GM12878 (cell line): ENCODE results near the gene ITGA7. TPM values are rescaled to one million over a fixed set of nuclear protein-coding genes. Genes with fewer than 3 reads are reported as not detected.

Experiments used
- ATAC-seq: fragments of 200-7000 bp; cut with Tn5 transposase; 3 replicates; pipeline ENCODE4 v1.9.1; 2020; ENCODE audit warnings: mild to moderate bottlenecking, moderate library complexity
- BruUV-seq: library from RNA; stranded (reverse); fragments of 400-500 nt; replicated peaks from 2 replicates; lab custom pipeline; 2021; lab: Mats Ljungman, UMichigan
- CTCF ChIA-PET: fragments of 300-600 bp; sonication (Branson Sonifier 250); formaldehyde crosslinking; extraction: SDS; loops from one replicate; lab custom pipeline; 2021; ENCODE audit warnings: inconsistent platforms; lab: Yijun Ruan, JAX
- POLR2A ChIA-PET: fragments of 350-600 bp; formaldehyde crosslinking; extraction: SDS; loops from one replicate; lab custom pipeline; 2021; ENCODE audit warnings: inconsistent platforms; lab: Charles Lee
- RAD21 ChIA-PET: fragments of 300-600 bp; sonication (Branson Sonifier 250); formaldehyde crosslinking; loops from one replicate; lab custom pipeline; 2023; ENCODE audit warnings: antibody characterized with exemption; ENCODE audit not compliant: unreplicated experiment; lab: Charles Lee
- SMC1A ChIA-PET: fragments of 300-600 bp; sonication (Branson Sonifier 250); formaldehyde crosslinking; loops from one replicate; lab custom pipeline; 2023; ENCODE audit not compliant: unreplicated experiment, uncharacterized antibody; lab: Charles Lee
- DNase-seq: peaks from one replicate; pipeline ENCODE4 v3.0.0-alpha.2; 2011; ENCODE audit warnings: low read depth, low spot score
- FAIRE-seq: peaks from 3 replicates; lab custom pipeline; 2011; peaks lifted over from hg19 to GRCh38; lab: Jason Lieb, UNC
- H2AFZ ChIP-seq: 2 replicates; pipeline ENCODE4 v1.6.0; 2011; ENCODE audit warnings: low read depth, low read length, control low read depth; ENCODE audit not compliant: control insufficient read depth
- H3K27ac ChIP-seq: 2 replicates; pipeline ENCODE4 v1.5.1; 2011; ENCODE audit warnings: control low read depth; ENCODE audit not compliant: control insufficient read depth, insufficient read depth
- H3K27me3 ChIP-seq, 2 experiments: replicated peaks in 1 of 2; 2 replicates each; pipeline versions ENCODE4 v1.6.0 to v1.6.1; 2011; ENCODE audit warnings: low read length in 1 of 2; ENCODE audit not compliant: control insufficient read depth in 2 of 2, insufficient read depth in 2 of 2
- H3K36me3 ChIP-seq, 2 experiments: 2 replicates each; pipeline ENCODE4 v1.5.1; 2011; ENCODE audit warnings: low read length in 1 of 2; ENCODE audit not compliant: control insufficient read depth in 2 of 2, insufficient read depth in 2 of 2
- H3K4me1 ChIP-seq: 2 replicates; pipeline ENCODE4 v1.6.1; 2011; ENCODE audit warnings: mild to moderate bottlenecking, low read length, moderate library complexity, mixed read lengths; ENCODE audit not compliant: control insufficient read depth, insufficient read depth
- H3K4me2 ChIP-seq: 2 replicates; pipeline ENCODE4 v1.6.0; 2011; ENCODE audit warnings: control low read depth; ENCODE audit not compliant: control insufficient read depth, insufficient read depth
- H3K4me3 ChIP-seq: fragments of 200-600 bp; sonication (generic); 2 replicates; pipeline ENCODE4 v1.5.1; 2016
- H3K79me2 ChIP-seq: 2 replicates; pipeline ENCODE4 v1.6.0; 2011; ENCODE audit warnings: low read length; ENCODE audit not compliant: control insufficient read depth, insufficient read depth
- H3K9ac ChIP-seq: 2 replicates; pipeline ENCODE4 v1.8.0; 2011; ENCODE audit warnings: low read length, control low read depth, mixed read lengths; ENCODE audit not compliant: control insufficient read depth, insufficient read depth
- H3K9me3 ChIP-seq: replicated peaks from 3 replicates; pipeline ENCODE4 v1.5.1; 2011; ENCODE audit warnings: mild to moderate bottlenecking, low read length; ENCODE audit not compliant: control insufficient read depth, insufficient read depth
- H4K20me1 ChIP-seq: 2 replicates; pipeline ENCODE4 v1.6.0; 2011; ENCODE audit not compliant: control insufficient read depth, insufficient read depth
- CBX3 ChIP-seq: fragments of 200-600 bp; sonication (generic); IDR thresholded peaks from 2 replicates; pipeline ENCODE4 v1.6.1; 2016; ENCODE audit warnings: low read depth, borderline replicate concordance
- HDGF ChIP-seq: fragments of 450-650 bp; IDR thresholded peaks from 2 replicates; pipeline ENCODE4 v1.6.1; 2016; ENCODE audit warnings: antibody characterized with exemption
- KAT2A ChIP-seq: conservative IDR thresholded peaks from 2 replicates; pipeline ENCODE4 v1.6.1; 2011; ENCODE audit warnings: low read depth, low read length; ENCODE audit not compliant: control insufficient read depth
- LARP7 ChIP-seq: fragments of 450-650 bp; IDR thresholded peaks from 2 replicates; pipeline ENCODE4 v1.6.1; 2017; ENCODE audit warnings: mild to moderate bottlenecking
- NBN ChIP-seq: fragments of 450-650 bp; IDR thresholded peaks from 2 replicates; pipeline ENCODE4 v1.6.1; 2016
- PML ChIP-seq: IDR thresholded peaks from 2 replicates; pipeline ENCODE4 v1.6.1; 2012; ENCODE audit warnings: low read length, inconsistent platforms
- RAD51 ChIP-seq: fragments of 450-650 bp; IDR thresholded peaks from 2 replicates; pipeline ENCODE4 v1.6.1; 2016; ENCODE audit warnings: moderate library complexity, mild to moderate bottlenecking, inconsistent platforms
- RELA ChIP-seq: fragments of 450-650 bp; IDR thresholded peaks from 2 replicates; pipeline ENCODE4 v1.8.0; 2014; ENCODE audit warnings: borderline replicate concordance; ENCODE audit not compliant: partially characterized antibody
- SIX5 ChIP-seq: IDR thresholded peaks from 2 replicates; pipeline ENCODE4 v1.6.1; 2011; ENCODE audit warnings: mild to moderate bottlenecking, low read depth, low read length, moderate library complexity; ENCODE audit not compliant: severe bottlenecking
- SMAD5 ChIP-seq: IDR thresholded peaks from 2 replicates; pipeline ENCODE4 v1.6.1; 2016; ENCODE audit warnings: antibody characterized with exemption, low read depth
- ZNF24 ChIP-seq: fragments of 450-650 bp; IDR thresholded peaks from 2 replicates; pipeline ENCODE4 v1.6.1; 2017; ENCODE audit warnings: antibody characterized with exemption, mild to moderate bottlenecking
- WGBS: methylation state at CpG from one replicate; pipeline ENCODE4 v1.1.6; 2016; ENCODE audit warnings: low lambda C conversion rate; ENCODE audit not compliant: insufficient replicate concordance, insufficient coverage; ENCODE audit errors: missing lambda C conversion rate; 5-methylcytosine and 5-hydroxymethylcytosine counted together
- in situ Hi-C: fragments of 300-500 bp; cut with MboI; formaldehyde crosslinking; loops from 9 replicates; pipeline ENCODE4 v1.14.3; 2018; ENCODE audit warnings: mixed read lengths
- intact Hi-C: fragments of 100-400 bp; cut with micrococcal nuclease; formaldehyde crosslinking; loops from one replicate; pipeline ENCODE4 v1.14.2; 2022; ENCODE audit not compliant: unreplicated experiment
- polyA plus RNA-seq, 11 experiments: library from polyadenylated mRNA; depleted of rRNA in 4 of 11; unstranded in 6 of 11; stranded (reverse) in 5 of 11; fragments of >200 nt; fragmentation: Nextera tagmentation in 4 of 11; fragmentation: Illumina TruSeq in 1 of 11; extraction: Ambion mirVana in 4 of 11; extraction: Trizol in 1 of 11; gene quantifications; 1 replicate in 1 of 11; 2 replicates in 10 of 11; pipeline versions ENCODE4 v1.2.1 to v1.2.3, GENCODE V29; 2011 to 2016; ENCODE audit warnings: inconsistent platforms in 2 of 11, missing spikeins in 2 of 11, low read depth in 1 of 11
- total RNA-seq, 4 experiments: library from RNA; depleted of rRNA in 3 of 4; stranded (reverse); fragments of >200 nt in 3 of 4; fragmentation: Illumina TruSeq in 1 of 4; extraction: Trizol in 1 of 4; gene quantifications; 2 replicates each; pipeline versions ENCODE4 v1.2.1 to v1.2.3, GENCODE V29; 2013 to 2021
- TF ChIP-seq, protein P1 (sequence below): fragments of 450-650 bp; IDR thresholded peaks from 2 replicates; pipeline ENCODE4 v1.6.1; 2016; ENCODE audit warnings: mild to moderate bottlenecking
- TF ChIP-seq, protein P2 (sequence below): IDR thresholded peaks from 2 replicates; pipeline ENCODE4 v1.6.1; 2011; ENCODE audit warnings: low read depth, low read length, improper control_type of control experiment, borderline replicate concordance
- TF ChIP-seq, protein P3 (sequence below): fragments of 450-650 bp; IDR thresholded peaks from 2 replicates; pipeline ENCODE4 v1.6.1; 2017; ENCODE audit warnings: mild to moderate bottlenecking, moderate library complexity

Gene ITGA7
- total and polyA plus RNA-seq, 10 of the 15 experiments (the other 5 are each of a cell fraction or from before 2014, with no cell fraction given), result 0.18 to 5.1 (median 1.5) TPM

DNA sequence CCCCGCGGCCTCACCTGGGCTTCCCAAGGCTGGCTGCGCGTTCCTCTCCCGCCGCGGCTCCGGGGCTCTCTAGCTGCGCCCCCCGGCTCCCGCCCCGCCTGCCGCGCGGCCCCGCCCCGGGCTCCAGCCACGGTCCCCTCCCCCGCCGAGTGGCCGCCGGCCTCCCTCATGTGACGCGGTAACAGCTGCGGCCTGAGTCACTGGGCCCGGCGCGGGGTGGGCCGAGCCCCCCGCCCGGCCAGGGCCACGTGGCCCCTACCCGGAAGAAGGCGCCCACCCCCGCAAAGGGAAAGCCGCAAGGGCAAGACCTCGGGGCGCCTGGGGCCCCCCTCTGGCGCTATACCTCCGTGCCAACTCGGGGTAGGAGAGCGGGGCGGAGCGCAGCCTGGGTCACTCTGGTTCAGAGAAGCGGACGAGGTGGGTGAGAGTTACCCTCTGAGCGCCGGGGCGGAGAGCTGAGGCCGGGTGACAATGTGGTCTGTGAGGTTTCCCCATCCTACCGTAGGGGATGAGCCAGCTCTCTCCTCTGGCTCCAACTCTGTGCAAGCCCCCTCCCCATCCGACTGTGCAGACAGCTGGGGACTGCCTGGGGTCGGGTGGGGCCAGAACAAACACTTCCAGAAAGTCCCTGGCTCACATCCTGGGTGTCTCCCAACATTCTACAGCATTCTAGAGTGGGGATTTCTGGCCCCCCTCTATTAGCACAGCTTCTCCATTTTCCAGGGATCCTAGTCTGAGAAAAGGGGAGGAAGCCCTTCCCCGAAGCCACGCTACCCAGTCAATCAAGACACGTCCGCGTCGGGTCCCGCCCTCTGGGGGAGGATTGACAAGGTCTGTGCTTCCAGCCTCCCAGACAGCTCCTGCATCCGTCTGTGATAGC is 21.5 kb upstream of the ITGA7 start, which contains the start of gene CD63:
CD63 (minus strand) TSS at position 71 of the 880 bp plus-strand sequence. CDS start 668 bp downstream, outside the sequence.
- in situ Hi-C loops (no loop called here), intact Hi-C loops (loop anchor here (1.0 kb wide), 1 partner anchor 8 kb away; no protein-coding TSS in a partner anchor)
- peaks cover under 1 to 3% of the 10 kb centered on the region in 2 experiments; a peak in 3 of 4 replicates for H3K36me3 ChIP-seq
- peak within 1 kb of the TSS; percentile 70 for H3K4me2 ChIP-seq
- H4K20me1 ChIP-seq, result no peaks in the 10 kb centered on the region
- H3K27ac ChIP-seq, result peak within 1 kb of the TSS; percentile 68
- H3K4me1 ChIP-seq, result peaks cover 11% of the 10 kb centered on the region
- no peak for DNase-seq
- RAD21 ChIA-PET, result interaction anchor here (0.6 to 4.4 kb wide), 17 partner anchors 9 to 459 kb away, joined by 3 to 58 read pairs (median 4); partner anchors contain the start of genes BLOC1S1, ORMDL2, RAB5B and RDH5
- H3K4me3 ChIP-seq, result peak within 1 kb of the TSS; percentile 76
- H3K79me2 ChIP-seq, result peaks cover 11% of the 10 kb centered on the region
- BruUV-seq, result TSS peak; percentile 77
- WGBS, result under 1% methylated on average over 34 of the region's 61 CpGs
- H3K9me3 ChIP-seq, result no peaks in the 10 kb centered on the region
- SMC1A ChIA-PET, result interaction anchor here (0.9 to 2.7 kb wide), 15 partner anchors 9 to 312 kb away, joined by 3 to 30 read pairs (median 3); partner anchors contain the start of genes BLOC1S1, DNAJC14, ORMDL2 and RDH5
- no peaks in the 10 kb centered on the region for H3K27me3 ChIP-seq
- CTCF ChIA-PET, result interaction anchor here (0.7 to 2.9 kb wide), 19 partner anchors 9 to 631 kb away, joined by 3 to 59 read pairs (median 4); partner anchors contain the start of genes BLOC1S1, ORMDL2, RDH5 and RPL41
- peak; percentile 79 for ATAC-seq
- peak within 1 kb of the TSS; percentile 79 for H2AFZ ChIP-seq
- POLR2A ChIA-PET, result interaction anchor here (0.6 to 4.5 kb wide), 19 partner anchors 9 to 375 kb away, joined by 3 to 39 read pairs (median 4); partner anchors contain the start of genes BLOC1S1, DNAJC14, ITGA7 and ORMDL2
- peak within 1 kb of the TSS; percentile 67 for H3K9ac ChIP-seq
- FAIRE-seq, result peak; percentile 94
- TF ChIP-seq ZNF24, result no peak
- TF ChIP-seq PML, result peak; percentile 57; the same call in 1 of the 2 replicates
- no peak for TF ChIP-seq HDGF
- TF ChIP-seq RELA, result peak; percentile 15
- TF ChIP-seq, protein P1, sequence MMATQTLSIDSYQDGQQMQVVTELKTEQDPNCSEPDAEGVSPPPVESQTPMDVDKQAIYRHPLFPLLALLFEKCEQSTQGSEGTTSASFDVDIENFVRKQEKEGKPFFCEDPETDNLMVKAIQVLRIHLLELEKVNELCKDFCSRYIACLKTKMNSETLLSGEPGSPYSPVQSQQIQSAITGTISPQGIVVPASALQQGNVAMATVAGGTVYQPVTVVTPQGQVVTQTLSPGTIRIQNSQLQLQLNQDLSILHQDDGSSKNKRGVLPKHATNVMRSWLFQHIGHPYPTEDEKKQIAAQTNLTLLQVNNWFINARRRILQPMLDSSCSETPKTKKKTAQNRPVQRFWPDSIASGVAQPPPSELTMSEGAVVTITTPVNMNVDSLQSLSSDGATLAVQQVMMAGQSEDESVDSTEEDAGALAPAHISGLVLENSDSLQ, result peak; percentile 97
- no peak for TF ChIP-seq CBX3
- TF ChIP-seq, protein P2, sequence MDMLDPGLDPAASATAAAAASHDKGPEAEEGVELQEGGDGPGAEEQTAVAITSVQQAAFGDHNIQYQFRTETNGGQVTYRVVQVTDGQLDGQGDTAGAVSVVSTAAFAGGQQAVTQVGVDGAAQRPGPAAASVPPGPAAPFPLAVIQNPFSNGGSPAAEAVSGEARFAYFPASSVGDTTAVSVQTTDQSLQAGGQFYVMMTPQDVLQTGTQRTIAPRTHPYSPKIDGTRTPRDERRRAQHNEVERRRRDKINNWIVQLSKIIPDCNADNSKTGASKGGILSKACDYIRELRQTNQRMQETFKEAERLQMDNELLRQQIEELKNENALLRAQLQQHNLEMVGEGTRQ, result peak; percentile 78
- no peak for TF ChIP-seq SMAD5
- peak; percentile 37 for TF ChIP-seq NBN
- TF ChIP-seq SIX5, result no peak
- TF ChIP-seq, protein P3, sequence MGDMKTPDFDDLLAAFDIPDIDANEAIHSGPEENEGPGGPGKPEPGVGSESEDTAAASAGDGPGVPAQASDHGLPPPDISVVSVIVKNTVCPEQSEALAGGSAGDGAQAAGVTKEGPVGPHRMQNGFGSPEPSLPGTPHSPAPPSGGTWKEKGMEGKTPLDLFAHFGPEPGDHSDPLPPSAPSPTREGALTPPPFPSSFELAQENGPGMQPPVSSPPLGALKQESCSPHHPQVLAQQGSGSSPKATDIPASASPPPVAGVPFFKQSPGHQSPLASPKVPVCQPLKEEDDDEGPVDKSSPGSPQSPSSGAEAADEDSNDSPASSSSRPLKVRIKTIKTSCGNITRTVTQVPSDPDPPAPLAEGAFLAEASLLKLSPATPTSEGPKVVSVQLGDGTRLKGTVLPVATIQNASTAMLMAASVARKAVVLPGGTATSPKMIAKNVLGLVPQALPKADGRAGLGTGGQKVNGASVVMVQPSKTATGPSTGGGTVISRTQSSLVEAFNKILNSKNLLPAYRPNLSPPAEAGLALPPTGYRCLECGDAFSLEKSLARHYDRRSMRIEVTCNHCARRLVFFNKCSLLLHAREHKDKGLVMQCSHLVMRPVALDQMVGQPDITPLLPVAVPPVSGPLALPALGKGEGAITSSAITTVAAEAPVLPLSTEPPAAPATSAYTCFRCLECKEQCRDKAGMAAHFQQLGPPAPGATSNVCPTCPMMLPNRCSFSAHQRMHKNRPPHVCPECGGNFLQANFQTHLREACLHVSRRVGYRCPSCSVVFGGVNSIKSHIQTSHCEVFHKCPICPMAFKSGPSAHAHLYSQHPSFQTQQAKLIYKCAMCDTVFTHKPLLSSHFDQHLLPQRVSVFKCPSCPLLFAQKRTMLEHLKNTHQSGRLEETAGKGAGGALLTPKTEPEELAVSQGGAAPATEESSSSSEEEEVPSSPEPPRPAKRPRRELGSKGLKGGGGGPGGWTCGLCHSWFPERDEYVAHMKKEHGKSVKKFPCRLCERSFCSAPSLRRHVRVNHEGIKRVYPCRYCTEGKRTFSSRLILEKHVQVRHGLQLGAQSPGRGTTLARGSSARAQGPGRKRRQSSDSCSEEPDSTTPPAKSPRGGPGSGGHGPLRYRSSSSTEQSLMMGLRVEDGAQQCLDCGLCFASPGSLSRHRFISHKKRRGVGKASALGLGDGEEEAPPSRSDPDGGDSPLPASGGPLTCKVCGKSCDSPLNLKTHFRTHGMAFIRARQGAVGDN, result peak; percentile 71; the same call in 1 of the 2 replicates
- TF ChIP-seq KAT2A, result no peak
- TF ChIP-seq RAD51, result peak; percentile 84
- no peak; the same call in none of the 2 replicates for TF ChIP-seq LARP7
